DMS53 treated with DMSO at 0.1 percent for 48 hours (cell line): ENCODE results near the gene RNF144A.

Source experiments
- DNase-seq: peaks from one replicate; lab custom pipeline; 2025; ENCODE audit not compliant: unreplicated experiment; lab: John Stamatoyannopoulos, UW

The RNF144A gene

GRCh38 chr2:7018282-7018701 is 101.1 kb downstream of the RNF144A start:
- no peak for DNase-seq

GRCh38 chr2:7018767-7019166 is 101.6 kb downstream of the RNF144A start:
- no peak for DNase-seq

- DNase-seq: no peak
Measured at GRCh38 chr2:7019191-7019590, 102.0 kb downstream of the RNF144A start.

GRCh38 chr2:7020059-7020458 is 102.8 kb downstream of the RNF144A start:
- no peak for DNase-seq

- no peak for DNase-seq
Measured at GRCh38 chr2:7020468-7020867, 103.3 kb downstream of the RNF144A start.

- DNase-seq: no peak
Measured at GRCh38 chr2:7020939-7021470, 103.8 kb downstream of the RNF144A start.

- no peak for DNase-seq
Measured at GRCh38 chr2:7022492-7023385, 105.5 kb downstream of the RNF144A start.

- DNase-seq: no peak
Measured at GRCh38 chr2:7023542-7023941, 106.3 kb downstream of the RNF144A start.

GRCh38 chr2:7024261-7024660 is 107.0 kb downstream of the RNF144A start:
- no peak for DNase-seq

GRCh38 chr2:7025082-7025481 is 107.9 kb downstream of the RNF144A start:
- no peak for DNase-seq

- no peak for DNase-seq
Measured at GRCh38 chr2:7026742-7027141, 109.5 kb downstream of the RNF144A start.

- no peak for DNase-seq
Measured at GRCh38 chr2:7027411-7027810, 110.2 kb downstream of the RNF144A start.

GRCh38 chr2:7027956-7028655 is 110.9 kb downstream of the RNF144A start:
- no peak for DNase-seq

GRCh38 chr2:7028846-7029245 is 111.6 kb downstream of the RNF144A start:
- DNase-seq: no peak

- DNase-seq: no peak
Measured at GRCh38 chr2:7029291-7030059, 112.3 kb downstream of the RNF144A start.

GRCh38 chr2:7030810-7031209 is 113.6 kb downstream of the RNF144A start:
- no peak for DNase-seq

- peak; percentile 97 for DNase-seq
Measured at GRCh38 chr2:7031547-7032245, 114.5 kb downstream of the RNF144A start.

- DNase-seq: no peak
Measured at GRCh38 chr2:7032371-7032770, 115.2 kb downstream of the RNF144A start.

GRCh38 chr2:7033136-7033960 is 116.1 kb downstream of the RNF144A start:
- DNase-seq: no peak

GRCh38 chr2:7034303-7034702 is 117.1 kb downstream of the RNF144A start:
- DNase-seq: peak; percentile 18
